GM18507 (cell line): ENCODE results near the gene CPA4.

ENCODE experiments used
- DNase-seq: peaks from one replicate; pipeline ENCODE4 v3.0.0; 2011; ENCODE audit warnings: low read depth; ENCODE audit not compliant: insufficient read length; ENCODE audit errors: extremely low spot score
- FAIRE-seq: peaks from 2 replicates; lab custom pipeline; 2011; peaks lifted over from hg19 to GRCh38; lab: Jason Lieb, UNC

CPA4 gene

GRCh38 chr7:130337410-130337971 is 44.5 kb downstream of the CPA4 start:
- DNase-seq (no peak), FAIRE-seq (no peak)

- no peak for DNase-seq
- no peak for FAIRE-seq
Observed at GRCh38 chr7:130338233-130338632, 45.3 kb downstream of the CPA4 start.

GRCh38 chr7:130341882-130342281 is 48.9 kb downstream of the CPA4 start:
- no peak for FAIRE-seq
- DNase-seq = no peak

- no peak for DNase-seq
- no peak for FAIRE-seq
Observed at GRCh38 chr7:130342701-130343380, 49.9 kb downstream of the CPA4 start.

- DNase-seq = no peak
- FAIRE-seq = no peak
Observed at GRCh38 chr7:130344271-130344866, 51.4 kb downstream of the CPA4 start, which contains the start of gene CPA5. CPA5 (plus strand) TSS chr7:130344816; CDS start chr7:130346486, 1,670 bp downstream.

GRCh38 chr7:130345136-130345535 is 52.2 kb downstream of the CPA4 start:
- FAIRE-seq (no peak), DNase-seq (no peak)

GRCh38 chr7:130345725-130346124 is 52.8 kb downstream of the CPA4 start:
- FAIRE-seq (no peak), DNase-seq (no peak)

- DNase-seq = no peak
- no peak for FAIRE-seq
Observed at GRCh38 chr7:130346177-130346905, 53.4 kb downstream of the CPA4 start.

GRCh38 chr7:130346941-130347340 is 54.0 kb downstream of the CPA4 start:
- FAIRE-seq = no peak

GRCh38 chr7:130349911-130350782 is 57.2 kb downstream of the CPA4 start:
- FAIRE-seq = no peak

More at GRCh38 chr7:130346941-130347340, 54.0 kb downstream of the CPA4 start:
- no peak for DNase-seq

GRCh38 chr7:130350945-130351790 is 58.2 kb downstream of the CPA4 start:
- no peak for FAIRE-seq
- DNase-seq = no peak

More at GRCh38 chr7:130349911-130350782, 57.2 kb downstream of the CPA4 start:
- DNase-seq = no peak

- no peak for FAIRE-seq
- DNase-seq = no peak
Observed at GRCh38 chr7:130351791-130352090, 58.8 kb downstream of the CPA4 start.

GRCh38 chr7:130352194-130353074 is 59.5 kb downstream of the CPA4 start:
- no peak for DNase-seq
- no peak for FAIRE-seq

- FAIRE-seq (no peak), DNase-seq (no peak)
Observed at GRCh38 chr7:130353196-130353595, 60.2 kb downstream of the CPA4 start.

- DNase-seq (no peak), FAIRE-seq (no peak)
Observed at GRCh38 chr7:130356121-130356875, 63.3 kb downstream of the CPA4 start.

- FAIRE-seq (no peak), DNase-seq (no peak)
Observed at GRCh38 chr7:130356876-130357611, 64.1 kb downstream of the CPA4 start.
